GM23338 (cell line): ENCODE data around the gene CRY1. TPM values are rescaled to one million over a fixed set of nuclear protein-coding genes. Genes with fewer than 3 reads are reported as not detected.

ENCODE experiments used
- ATAC-seq: fragments of 200-7000 bp; cut with Tn5 transposase; 3 replicates; pipeline ENCODE4 v1.9.1; 2020
- DNase-seq: peaks from one replicate; pipeline ENCODE4 v3.0.0-alpha.2; 2015; ENCODE audit warnings: low spot score
- H2AFZ ChIP-seq: fragments of 200-600 bp; sonication (generic); 2 replicates; pipeline ENCODE4 v1.8.0; 2016; ENCODE audit warnings: antibody characterized with exemption, mild to moderate bottlenecking, moderate library complexity
- H3F3A ChIP-seq: fragments of 200-600 bp; sonication (generic); replicated peaks from 2 replicates; pipeline ENCODE4 v1.8.0; 2017; ENCODE audit warnings: antibody characterized with exemption, mixed run types, low read depth
- H3K27ac ChIP-seq: fragments of 200-600 bp; sonication (generic); 2 replicates; pipeline ENCODE4 v1.6.1; 2016; ENCODE audit warnings: low read depth
- H3K27me3 ChIP-seq: fragments of 200-600 bp; sonication (generic); 2 replicates; pipeline ENCODE4 v1.8.0; 2016; ENCODE audit warnings: mild to moderate bottlenecking, mixed run types, moderate library complexity; ENCODE audit not compliant: insufficient read depth
- H3K36me3 ChIP-seq: fragments of 200-600 bp; sonication (generic); 2 replicates; pipeline ENCODE4 v1.8.0; 2016; ENCODE audit warnings: mild to moderate bottlenecking; ENCODE audit not compliant: insufficient read depth
- H3K4me1 ChIP-seq: fragments of 200-600 bp; sonication (generic); 2 replicates; pipeline ENCODE4 v1.8.0; 2016; ENCODE audit warnings: mild to moderate bottlenecking, moderate library complexity; ENCODE audit not compliant: insufficient read depth
- H3K4me2 ChIP-seq: fragments of 200-600 bp; sonication (generic); 2 replicates; pipeline ENCODE4 v1.7.1; 2017; ENCODE audit warnings: mixed run types
- H3K4me3 ChIP-seq: fragments of 200-600 bp; sonication (generic); 2 replicates; pipeline ENCODE4 v1.6.1; 2016; ENCODE audit warnings: mixed run types
- H3K79me2 ChIP-seq: fragments of 200-600 bp; sonication (generic); replicated peaks from 2 replicates; pipeline ENCODE4 v1.8.0; 2017; ENCODE audit warnings: mild to moderate bottlenecking; ENCODE audit not compliant: insufficient read depth
- H3K9me2 ChIP-seq: fragments of 200-600 bp; sonication (generic); 2 replicates; pipeline ENCODE4 v1.8.0; 2017; ENCODE audit not compliant: insufficient read depth
- H4K20me1 ChIP-seq: fragments of 200-600 bp; sonication (generic); replicated peaks from 2 replicates; pipeline ENCODE4 v1.8.0; 2017; ENCODE audit warnings: mild to moderate bottlenecking; ENCODE audit not compliant: insufficient read depth
- H3K27ac Mint-ChIP-seq: 2 replicates; pipeline ENCODE4 v1.8.0; 2020; ENCODE audit warnings: inconsistent platforms, mild to moderate bottlenecking, moderate library complexity, mixed read lengths
- H3K27me3 Mint-ChIP-seq: 3 replicates; pipeline ENCODE4 v1.8.0; 2022; ENCODE audit warnings: low read depth, mild to moderate bottlenecking, moderate library complexity, mixed read lengths, inconsistent platforms; ENCODE audit not compliant: insufficient read depth, poor library complexity
- H3K36me3 Mint-ChIP-seq: 3 replicates; pipeline ENCODE4 v1.8.0; 2021; ENCODE audit warnings: low read depth, mild to moderate bottlenecking, inconsistent platforms, moderate library complexity, mixed read lengths
- H3K4me1 Mint-ChIP-seq: 3 replicates; pipeline ENCODE4 v1.8.0; 2020; ENCODE audit warnings: mild to moderate bottlenecking, inconsistent platforms, mixed read lengths
- H3K4me3 Mint-ChIP-seq: 3 replicates; pipeline ENCODE4 v1.8.0; 2021; ENCODE audit warnings: moderate library complexity, mild to moderate bottlenecking, inconsistent platforms, mixed read lengths
- H3K9me3 Mint-ChIP-seq: 3 replicates; pipeline ENCODE4 v1.8.0; 2020; ENCODE audit warnings: moderate library complexity, mild to moderate bottlenecking, inconsistent platforms, mixed read lengths
- EZH2phosphoT487 ChIP-seq: fragments of 200-600 bp; sonication (generic); IDR thresholded peaks from one replicate; pipeline ENCODE4 v1.8.1; 2018; ENCODE audit warnings: antibody characterized with exemption; ENCODE audit not compliant: unreplicated experiment
- JUNB ChIP-seq: IDR thresholded peaks from one replicate; pipeline ENCODE4 v1.6.1; 2016; ENCODE audit warnings: antibody characterized with exemption; ENCODE audit not compliant: unreplicated experiment
- STAT1 ChIP-seq: IDR thresholded peaks from one replicate; pipeline ENCODE4 v1.6.1; 2016; ENCODE audit warnings: antibody characterized with exemption; ENCODE audit not compliant: unreplicated experiment
- ZNF331 ChIP-seq: fragments of 250-450 bp; sonication (Bioruptor Pico); IDR thresholded peaks from 2 replicates; pipeline ENCODE4 v1.5.0; 2020; ENCODE audit warnings: low read depth, mild to moderate bottlenecking, moderate library complexity
- polyA plus RNA-seq: library from polyadenylated mRNA; unstranded; fragments of >200 nt; fragmentation: Nextera tagmentation; extraction: Ambion mirVana; gene quantifications from 2 replicates; pipeline ENCODE4 v1.2.1, GENCODE V29; 2016
- total RNA-seq: library from RNA; depleted of rRNA; stranded (reverse); fragments of >200 nt; shearing (Covaris generic); gene quantifications from 2 replicates; pipeline ENCODE4 v1.2.3, GENCODE V29; 2014
- TF ChIP-seq, protein P1 (sequence below), 2 experiments: fragments of 200-600 bp in 1 of 2; sonication (generic) in 1 of 2; conservative IDR thresholded peaks; 2 replicates each; pipeline versions ENCODE4 v1.5.1 to v1.6.1; 2016 to 2017; ENCODE audit warnings: antibody characterized with exemption in 2 of 2, low read depth in 2 of 2, mild to moderate bottlenecking in 2 of 2, moderate library complexity in 1 of 2
- TF ChIP-seq, protein P2 (sequence below): fragments of 250-450 bp; sonication (Bioruptor Pico); IDR thresholded peaks from 2 replicates; pipeline ENCODE4 v1.5.0; 2020; ENCODE audit warnings: mild to moderate bottlenecking, moderate library complexity
- TF ChIP-seq, protein P3 (sequence below): IDR thresholded peaks from 2 replicates; pipeline ENCODE4 v1.6.1; 2016; ENCODE audit warnings: antibody characterized with exemption
- TF ChIP-seq, protein P4 (sequence below): IDR thresholded peaks from one replicate; pipeline ENCODE4 v1.6.1; 2018; ENCODE audit warnings: antibody characterized with exemption; ENCODE audit not compliant: unreplicated experiment

The CRY1 gene
- total and polyA plus RNA-seq, 2 experiments from 2014 or later, result 27.7 to 28.2 TPM

DNA sequence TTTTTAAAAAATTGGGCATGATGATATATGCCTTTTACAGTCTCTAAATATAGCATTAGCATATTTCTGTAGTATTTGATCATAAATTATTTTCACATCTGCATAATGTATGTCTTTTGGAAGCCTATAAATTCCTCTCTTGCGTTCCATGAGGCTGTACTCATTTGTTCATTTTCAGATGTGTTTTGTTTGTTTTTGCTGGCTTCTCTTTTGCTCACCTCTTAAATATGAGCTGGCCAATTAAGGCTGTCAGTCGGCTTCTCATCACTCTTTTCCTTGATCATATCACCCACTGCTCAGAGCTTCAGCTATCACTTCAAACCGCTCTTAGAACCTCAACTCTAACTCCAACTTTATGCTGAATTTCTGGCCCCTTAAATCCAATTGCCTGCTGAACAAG is 131.1 kb downstream of the CRY1 start:
- Mint-ChIP-seq H3K27me3 (no peaks in the 10 kb centered on the region), H3K9me3 (no peaks in the 10 kb centered on the region), H3K4me1 (no peaks in the 10 kb centered on the region; the same call in 1 of the 3 replicates), H3K36me3 (no peaks in the 10 kb centered on the region), H3K4me3 (no peak overlapping the region), H3K27ac (no peak overlapping the region)
- no peaks in the 10 kb centered on the region for H3K36me3 ChIP-seq
- H3K27me3 ChIP-seq, result no peaks in the 10 kb centered on the region
- no peak overlapping the region for H3K27ac ChIP-seq
- H3F3A ChIP-seq, result no peaks in the 10 kb centered on the region
- H3K9me2 ChIP-seq, result no peaks in the 10 kb centered on the region
- no peak overlapping the region for H2AFZ ChIP-seq
- DNase-seq (no peak), ATAC-seq (no peak)
- peaks cover 27% of the 10 kb centered on the region for H3K79me2 ChIP-seq
- H3K4me1 ChIP-seq, result 0 out of 2 replicates have a peak, but pooled peaks cover 6% of the 10 kb centered on the region
- H4K20me1 ChIP-seq, result peaks cover 16% of the 10 kb centered on the region
- no peak overlapping the region for H3K4me3 ChIP-seq
- no peak overlapping the region for H3K4me2 ChIP-seq
- no peak for TF ChIP-seq JUNB
- TF ChIP-seq, protein P1, sequence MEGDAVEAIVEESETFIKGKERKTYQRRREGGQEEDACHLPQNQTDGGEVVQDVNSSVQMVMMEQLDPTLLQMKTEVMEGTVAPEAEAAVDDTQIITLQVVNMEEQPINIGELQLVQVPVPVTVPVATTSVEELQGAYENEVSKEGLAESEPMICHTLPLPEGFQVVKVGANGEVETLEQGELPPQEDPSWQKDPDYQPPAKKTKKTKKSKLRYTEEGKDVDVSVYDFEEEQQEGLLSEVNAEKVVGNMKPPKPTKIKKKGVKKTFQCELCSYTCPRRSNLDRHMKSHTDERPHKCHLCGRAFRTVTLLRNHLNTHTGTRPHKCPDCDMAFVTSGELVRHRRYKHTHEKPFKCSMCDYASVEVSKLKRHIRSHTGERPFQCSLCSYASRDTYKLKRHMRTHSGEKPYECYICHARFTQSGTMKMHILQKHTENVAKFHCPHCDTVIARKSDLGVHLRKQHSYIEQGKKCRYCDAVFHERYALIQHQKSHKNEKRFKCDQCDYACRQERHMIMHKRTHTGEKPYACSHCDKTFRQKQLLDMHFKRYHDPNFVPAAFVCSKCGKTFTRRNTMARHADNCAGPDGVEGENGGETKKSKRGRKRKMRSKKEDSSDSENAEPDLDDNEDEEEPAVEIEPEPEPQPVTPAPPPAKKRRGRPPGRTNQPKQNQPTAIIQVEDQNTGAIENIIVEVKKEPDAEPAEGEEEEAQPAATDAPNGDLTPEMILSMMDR (conservative IDR thresholded peaks at IDR 0.05; ENCODE audit: low read depth in 2 of 2), result no peak
- TF ChIP-seq, protein P2, sequence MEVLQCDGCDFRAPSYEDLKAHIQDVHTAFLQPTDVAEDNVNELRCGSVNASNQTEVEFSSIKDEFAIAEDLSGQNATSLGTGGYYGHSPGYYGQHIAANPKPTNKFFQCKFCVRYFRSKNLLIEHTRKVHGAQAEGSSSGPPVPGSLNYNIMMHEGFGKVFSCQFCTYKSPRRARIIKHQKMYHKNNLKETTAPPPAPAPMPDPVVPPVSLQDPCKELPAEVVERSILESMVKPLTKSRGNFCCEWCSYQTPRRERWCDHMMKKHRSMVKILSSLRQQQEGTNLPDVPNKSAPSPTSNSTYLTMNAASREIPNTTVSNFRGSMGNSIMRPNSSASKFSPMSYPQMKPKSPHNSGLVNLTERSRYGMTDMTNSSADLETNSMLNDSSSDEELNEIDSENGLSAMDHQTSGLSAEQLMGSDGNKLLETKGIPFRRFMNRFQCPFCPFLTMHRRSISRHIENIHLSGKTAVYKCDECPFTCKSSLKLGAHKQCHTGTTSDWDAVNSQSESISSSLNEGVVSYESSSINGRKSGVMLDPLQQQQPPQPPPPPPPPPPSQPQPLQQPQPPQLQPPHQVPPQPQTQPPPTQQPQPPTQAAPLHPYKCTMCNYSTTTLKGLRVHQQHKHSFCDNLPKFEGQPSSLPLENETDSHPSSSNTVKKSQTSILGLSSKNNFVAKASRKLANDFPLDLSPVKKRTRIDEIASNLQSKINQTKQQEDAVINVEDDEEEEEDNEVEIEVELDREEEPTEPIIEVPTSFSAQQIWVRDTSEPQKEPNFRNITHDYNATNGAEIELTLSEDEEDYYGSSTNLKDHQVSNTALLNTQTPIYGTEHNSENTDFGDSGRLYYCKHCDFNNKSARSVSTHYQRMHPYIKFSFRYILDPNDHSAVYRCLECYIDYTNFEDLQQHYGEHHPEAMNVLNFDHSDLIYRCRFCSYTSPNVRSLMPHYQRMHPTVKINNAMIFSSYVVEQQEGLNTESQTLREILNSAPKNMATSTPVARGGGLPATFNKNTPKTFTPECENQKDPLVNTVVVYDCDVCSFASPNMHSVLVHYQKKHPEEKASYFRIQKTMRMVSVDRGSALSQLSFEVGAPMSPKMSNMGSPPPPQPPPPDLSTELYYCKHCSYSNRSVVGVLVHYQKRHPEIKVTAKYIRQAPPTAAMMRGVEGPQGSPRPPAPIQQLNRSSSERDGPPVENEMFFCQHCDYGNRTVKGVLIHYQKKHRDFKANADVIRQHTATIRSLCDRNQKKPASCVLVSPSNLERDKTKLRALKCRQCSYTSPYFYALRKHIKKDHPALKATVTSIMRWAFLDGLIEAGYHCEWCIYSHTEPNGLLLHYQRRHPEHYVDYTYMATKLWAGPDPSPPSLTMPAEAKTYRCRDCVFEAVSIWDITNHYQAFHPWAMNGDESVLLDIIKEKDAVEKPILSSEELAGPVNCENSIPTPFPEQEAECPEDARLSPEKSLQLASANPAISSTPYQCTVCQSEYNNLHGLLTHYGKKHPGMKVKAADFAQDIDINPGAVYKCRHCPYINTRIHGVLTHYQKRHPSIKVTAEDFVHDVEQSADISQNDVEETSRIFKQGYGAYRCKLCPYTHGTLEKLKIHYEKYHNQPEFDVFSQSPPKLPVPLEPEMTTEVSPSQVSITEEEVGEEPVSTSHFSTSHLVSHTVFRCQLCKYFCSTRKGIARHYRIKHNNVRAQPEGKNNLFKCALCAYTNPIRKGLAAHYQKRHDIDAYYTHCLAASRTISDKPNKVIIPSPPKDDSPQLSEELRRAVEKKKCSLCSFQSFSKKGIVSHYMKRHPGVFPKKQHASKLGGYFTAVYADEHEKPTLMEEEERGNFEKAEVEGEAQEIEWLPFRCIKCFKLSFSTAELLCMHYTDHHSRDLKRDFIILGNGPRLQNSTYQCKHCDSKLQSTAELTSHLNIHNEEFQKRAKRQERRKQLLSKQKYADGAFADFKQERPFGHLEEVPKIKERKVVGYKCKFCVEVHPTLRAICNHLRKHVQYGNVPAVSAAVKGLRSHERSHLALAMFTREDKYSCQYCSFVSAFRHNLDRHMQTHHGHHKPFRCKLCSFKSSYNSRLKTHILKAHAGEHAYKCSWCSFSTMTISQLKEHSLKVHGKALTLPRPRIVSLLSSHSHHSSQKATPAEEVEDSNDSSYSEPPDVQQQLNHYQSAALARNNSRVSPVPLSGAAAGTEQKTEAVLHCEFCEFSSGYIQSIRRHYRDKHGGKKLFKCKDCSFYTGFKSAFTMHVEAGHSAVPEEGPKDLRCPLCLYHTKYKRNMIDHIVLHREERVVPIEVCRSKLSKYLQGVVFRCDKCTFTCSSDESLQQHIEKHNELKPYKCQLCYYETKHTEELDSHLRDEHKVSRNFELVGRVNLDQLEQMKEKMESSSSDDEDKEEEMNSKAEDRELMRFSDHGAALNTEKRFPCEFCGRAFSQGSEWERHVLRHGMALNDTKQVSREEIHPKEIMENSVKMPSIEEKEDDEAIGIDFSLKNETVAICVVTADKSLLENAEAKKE (CRISPR knock-in tag), result no peak
- TF ChIP-seq EZH2phosphoT487, result no peak
- TF ChIP-seq, protein P3, sequence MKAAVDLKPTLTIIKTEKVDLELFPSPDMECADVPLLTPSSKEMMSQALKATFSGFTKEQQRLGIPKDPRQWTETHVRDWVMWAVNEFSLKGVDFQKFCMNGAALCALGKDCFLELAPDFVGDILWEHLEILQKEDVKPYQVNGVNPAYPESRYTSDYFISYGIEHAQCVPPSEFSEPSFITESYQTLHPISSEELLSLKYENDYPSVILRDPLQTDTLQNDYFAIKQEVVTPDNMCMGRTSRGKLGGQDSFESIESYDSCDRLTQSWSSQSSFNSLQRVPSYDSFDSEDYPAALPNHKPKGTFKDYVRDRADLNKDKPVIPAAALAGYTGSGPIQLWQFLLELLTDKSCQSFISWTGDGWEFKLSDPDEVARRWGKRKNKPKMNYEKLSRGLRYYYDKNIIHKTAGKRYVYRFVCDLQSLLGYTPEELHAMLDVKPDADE, result no peak
- TF ChIP-seq ZNF331, result no peak
- TF ChIP-seq, protein P4, sequence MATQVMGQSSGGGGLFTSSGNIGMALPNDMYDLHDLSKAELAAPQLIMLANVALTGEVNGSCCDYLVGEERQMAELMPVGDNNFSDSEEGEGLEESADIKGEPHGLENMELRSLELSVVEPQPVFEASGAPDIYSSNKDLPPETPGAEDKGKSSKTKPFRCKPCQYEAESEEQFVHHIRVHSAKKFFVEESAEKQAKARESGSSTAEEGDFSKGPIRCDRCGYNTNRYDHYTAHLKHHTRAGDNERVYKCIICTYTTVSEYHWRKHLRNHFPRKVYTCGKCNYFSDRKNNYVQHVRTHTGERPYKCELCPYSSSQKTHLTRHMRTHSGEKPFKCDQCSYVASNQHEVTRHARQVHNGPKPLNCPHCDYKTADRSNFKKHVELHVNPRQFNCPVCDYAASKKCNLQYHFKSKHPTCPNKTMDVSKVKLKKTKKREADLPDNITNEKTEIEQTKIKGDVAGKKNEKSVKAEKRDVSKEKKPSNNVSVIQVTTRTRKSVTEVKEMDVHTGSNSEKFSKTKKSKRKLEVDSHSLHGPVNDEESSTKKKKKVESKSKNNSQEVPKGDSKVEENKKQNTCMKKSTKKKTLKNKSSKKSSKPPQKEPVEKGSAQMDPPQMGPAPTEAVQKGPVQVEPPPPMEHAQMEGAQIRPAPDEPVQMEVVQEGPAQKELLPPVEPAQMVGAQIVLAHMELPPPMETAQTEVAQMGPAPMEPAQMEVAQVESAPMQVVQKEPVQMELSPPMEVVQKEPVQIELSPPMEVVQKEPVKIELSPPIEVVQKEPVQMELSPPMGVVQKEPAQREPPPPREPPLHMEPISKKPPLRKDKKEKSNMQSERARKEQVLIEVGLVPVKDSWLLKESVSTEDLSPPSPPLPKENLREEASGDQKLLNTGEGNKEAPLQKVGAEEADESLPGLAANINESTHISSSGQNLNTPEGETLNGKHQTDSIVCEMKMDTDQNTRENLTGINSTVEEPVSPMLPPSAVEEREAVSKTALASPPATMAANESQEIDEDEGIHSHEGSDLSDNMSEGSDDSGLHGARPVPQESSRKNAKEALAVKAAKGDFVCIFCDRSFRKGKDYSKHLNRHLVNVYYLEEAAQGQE, result no peak
- no peak for TF ChIP-seq STAT1
